ENCODE data around the gene SMC3. TPM values are rescaled to one million over a fixed set of nuclear protein-coding genes. Genes with fewer than 3 reads are reported as not detected.
A peak's percentile ranks its signal among the peaks of the same experiment; 100 is the strongest.

The SMC3 gene
- total RNA-seq, 4 donors from 2014 or later, result 16.2 to 32.4 (median 28.1) TPM

GRCh38 chr10:110569122-110569521 is 1.6 kb downstream of the SMC3 start:
- Histone ChIP-seq H3K4me1 (peaks cover 8 to 57% (median 29%) of the 10 kb centered on the region in 3 donors), H3K4me3 (peak overlapping the region in 3 of 4 donors; percentile 88 to 100 (median 95)), H3K9me3 (no peaks in the 10 kb centered on the region), H3K36me3 (no peaks in the 10 kb centered on the region), H3K27me3 (peaks cover 0 to 8% (median 0%) of the 10 kb centered on the region in 4 donors), H3K27ac (no peak overlapping the region)
- WGBS, 2 donors, result 40 to 46% methylated on average over 3 of the region's 3 CpGs
- DNase-seq, result no peak
- TF ChIP-seq POLR2A (IDR thresholded peaks at IDR 0.05), result no peak
- no peak for TF ChIP-seq CTCF (IDR thresholded peaks at IDR 0.05)
- intact Hi-C loops (cut with DNase I), result no loop called here

- intact Hi-C loops (cut with DNase I), result no loop called here
- 80% methylated on average over 1 of the region's 1 CpG; no CpG with 5 or more reads in 1 of the 2 donors for WGBS, 2 donors
- Histone ChIP-seq H3K36me3 (peaks cover 0 to 4% (median 3%) of the 10 kb centered on the region in 3 donors), H3K4me1 (peaks cover 8 to 63% (median 29%) of the 10 kb centered on the region in 3 donors), H3K4me3 (peak overlapping the region in 1 of 4 donors; percentile 88), H3K9me3 (no peaks in the 10 kb centered on the region), H3K27me3 (peaks cover 0 to 2% (median 0%) of the 10 kb centered on the region in 4 donors), H3K27ac (no peak overlapping the region)
- DNase-seq, result no peak
- no peak for TF ChIP-seq CTCF (IDR thresholded peaks at IDR 0.05)
- no peak for TF ChIP-seq POLR2A (IDR thresholded peaks at IDR 0.05)
Observed at GRCh38 chr10:110569736-110570135, 2.2 kb downstream of the SMC3 start.

- H3K9me3 ChIP-seq, result no peaks in the 10 kb centered on the region
- TF ChIP-seq CTCF (IDR thresholded peaks at IDR 0.05) (no peak), POLR2A (IDR thresholded peaks at IDR 0.05) (no peak)
- no peak for DNase-seq
- intact Hi-C loops (cut with DNase I), result no loop called here
- 59 to 74% methylated on average over 2 of the region's 2 CpGs for WGBS, 2 donors
- peaks cover 0 to 13% (median 4%) of the 10 kb centered on the region in 3 donors for H3K36me3 ChIP-seq
- no peak overlapping the region for H3K27ac ChIP-seq
- H3K27me3 ChIP-seq, result no peaks in the 10 kb centered on the region
- no peak overlapping the region for H3K4me3 ChIP-seq
- H3K4me1 ChIP-seq, result peaks cover 8 to 73% (median 29%) of the 10 kb centered on the region in 3 donors
Observed at GRCh38 chr10:110571093-110571743, 3.7 kb downstream of the SMC3 start.

- 59 to 68% methylated on average over 2 of the region's 2 CpGs for WGBS, 2 donors
Observed at GRCh38 chr10:110572862-110573261, 5.4 kb downstream of the SMC3 start.

More at GRCh38 chr10:110572862-110573261, 5.4 kb downstream of the SMC3 start:
- Histone ChIP-seq H3K4me1 (peaks cover 8 to 70% (median 22%) of the 10 kb centered on the region in 3 donors), H3K27me3 (no peaks in the 10 kb centered on the region), H3K27ac (no peak overlapping the region), H3K36me3 (peaks cover 0 to 18% (median 8%) of the 10 kb centered on the region in 3 donors), H3K9me3 (no peaks in the 10 kb centered on the region), H3K4me3 (no peak overlapping the region)
- no peak for DNase-seq
- intact Hi-C loops (cut with DNase I), result no loop called here
- TF ChIP-seq CTCF (IDR thresholded peaks at IDR 0.05), result no peak
- TF ChIP-seq POLR2A (IDR thresholded peaks at IDR 0.05), result no peak

Measured in esophagus squamous epithelium (tissue), 5 donors.